NT2/D1 (cell line): Measurements from ENCODE around the gene TBC1D22B.

Source experiments
- SUZ12 ChIP-seq: IDR thresholded peaks from 2 replicates; pipeline ENCODE4 v1.6.1; 2011; ENCODE audit not compliant: insufficient read length, insufficient read depth; ENCODE audit errors: extremely low read depth
- YY1 ChIP-seq: IDR thresholded peaks from 2 replicates; pipeline ENCODE4 v1.6.1; 2011; ENCODE audit not compliant: insufficient read length, insufficient read depth
- ZNF274 ChIP-seq: IDR thresholded peaks from 2 replicates; pipeline ENCODE4 v1.6.1; 2011; ENCODE audit warnings: mild to moderate bottlenecking, low read depth, low read length

DNA sequence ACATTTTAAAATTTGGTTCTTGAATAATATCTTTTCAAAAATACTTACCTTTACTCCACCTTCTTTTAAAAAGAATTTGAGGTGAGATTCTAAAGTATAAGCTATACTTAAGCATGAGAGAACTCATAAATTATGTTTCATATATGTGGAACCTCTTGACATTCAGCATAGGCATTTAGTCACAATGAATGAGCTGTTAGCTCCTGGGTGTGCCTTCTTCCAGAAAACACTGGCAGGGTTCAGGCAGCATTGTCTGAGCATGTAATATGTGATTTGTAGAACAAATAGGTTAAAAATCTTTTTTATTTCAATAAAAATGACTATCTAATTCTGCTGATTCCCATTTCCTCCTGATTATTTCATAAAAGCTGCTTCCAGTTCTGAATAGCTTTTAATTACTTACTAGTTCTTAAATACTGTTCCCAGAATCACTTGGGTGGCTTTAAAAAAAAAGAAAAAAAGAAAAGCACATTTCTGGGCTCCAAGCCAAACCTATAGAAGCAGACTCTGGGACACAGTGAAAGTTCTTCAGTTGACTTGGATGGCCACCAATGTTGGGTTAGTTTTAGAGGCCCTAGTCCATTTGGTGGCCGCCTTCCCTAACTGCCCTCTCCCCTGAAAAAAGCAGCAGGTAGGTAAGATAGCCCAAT lies 116.4 kb downstream of the TBC1D22B start:
- no peak for TF ChIP-seq ZNF274
- TF ChIP-seq SUZ12, result no peak
- no peak for TF ChIP-seq YY1
